HG03342 (cell line): Measurements from ENCODE around the gene ZMIZ1.
A peak's percentile ranks its signal among the peaks of the same experiment; 100 is the strongest.

ENCODE experiments used
- ATAC-seq: cut with Tn5 transposase; IDR thresholded peaks from one replicate; pipeline ENCODE4 v1.9.1; 2021; ENCODE audit warnings: mild to moderate bottlenecking, moderate library complexity; ENCODE audit not compliant: unreplicated experiment

ZMIZ1 gene

GRCh38 chr10:79097021-79097872 is 28.5 kb downstream of the ZMIZ1 start:
- no peak for ATAC-seq

- no peak for ATAC-seq
These were observed 29.3 kb downstream of the ZMIZ1 start for GRCh38 chr10:79098061-79098460.

GRCh38 chr10:79098596-79099015 is 29.8 kb downstream of the ZMIZ1 start:
- ATAC-seq: peak; percentile 78

GRCh38 chr10:79099898-79100448 is 31.2 kb downstream of the ZMIZ1 start:
- no peak for ATAC-seq

- no peak for ATAC-seq
These were observed 32.0 kb downstream of the ZMIZ1 start for GRCh38 chr10:79100771-79101170.

- ATAC-seq: no peak
These were observed 33.1 kb downstream of the ZMIZ1 start for GRCh38 chr10:79101560-79102497.

GRCh38 chr10:79102498-79102874 is 33.7 kb downstream of the ZMIZ1 start:
- no peak for ATAC-seq

GRCh38 chr10:79103129-79103528 is 34.4 kb downstream of the ZMIZ1 start:
- ATAC-seq: no peak

- ATAC-seq: no peak
These were observed 34.8 kb downstream of the ZMIZ1 start for GRCh38 chr10:79103585-79103984.

GRCh38 chr10:79105150-79105739 is 36.5 kb downstream of the ZMIZ1 start:
- ATAC-seq: no peak

GRCh38 chr10:79105818-79106217 is 37.1 kb downstream of the ZMIZ1 start:
- no peak for ATAC-seq

GRCh38 chr10:79106256-79107050 is 37.7 kb downstream of the ZMIZ1 start:
- no peak for ATAC-seq

GRCh38 chr10:79107736-79108264 is 39.0 kb downstream of the ZMIZ1 start:
- no peak for ATAC-seq

GRCh38 chr10:79108728-79109127 is 40.0 kb downstream of the ZMIZ1 start:
- ATAC-seq: no peak

GRCh38 chr10:79111427-79111826 is 42.7 kb downstream of the ZMIZ1 start:
- ATAC-seq: no peak

GRCh38 chr10:79111846-79112614 is 43.3 kb downstream of the ZMIZ1 start:
- no peak for ATAC-seq

GRCh38 chr10:79112881-79113431 is 44.2 kb downstream of the ZMIZ1 start:
- ATAC-seq: no peak

- ATAC-seq: no peak
These were observed 45.1 kb downstream of the ZMIZ1 start for GRCh38 chr10:79113827-79114226.

- ATAC-seq: no peak
These were observed 46.5 kb downstream of the ZMIZ1 start for GRCh38 chr10:79115302-79115701.
